ENCODE results near the gene MGARP.

- TF ChIP-seq CTCF (IDR thresholded peaks at IDR 0.05; ENCODE audit: low read length), result no peak
- no peak for TF ChIP-seq EZH2 (IDR thresholded peaks at IDR 0.05; ENCODE audit: borderline replicate concordance, low read length)
These were observed 31.9 kb upstream of the MGARP start for GRCh38 chr4:139311909-139312308.
